ENCODE measurements around the gene SETD6.
A peak's percentile ranks its signal among the peaks of the same experiment; 100 is the strongest.

Gene SETD6

DNA sequence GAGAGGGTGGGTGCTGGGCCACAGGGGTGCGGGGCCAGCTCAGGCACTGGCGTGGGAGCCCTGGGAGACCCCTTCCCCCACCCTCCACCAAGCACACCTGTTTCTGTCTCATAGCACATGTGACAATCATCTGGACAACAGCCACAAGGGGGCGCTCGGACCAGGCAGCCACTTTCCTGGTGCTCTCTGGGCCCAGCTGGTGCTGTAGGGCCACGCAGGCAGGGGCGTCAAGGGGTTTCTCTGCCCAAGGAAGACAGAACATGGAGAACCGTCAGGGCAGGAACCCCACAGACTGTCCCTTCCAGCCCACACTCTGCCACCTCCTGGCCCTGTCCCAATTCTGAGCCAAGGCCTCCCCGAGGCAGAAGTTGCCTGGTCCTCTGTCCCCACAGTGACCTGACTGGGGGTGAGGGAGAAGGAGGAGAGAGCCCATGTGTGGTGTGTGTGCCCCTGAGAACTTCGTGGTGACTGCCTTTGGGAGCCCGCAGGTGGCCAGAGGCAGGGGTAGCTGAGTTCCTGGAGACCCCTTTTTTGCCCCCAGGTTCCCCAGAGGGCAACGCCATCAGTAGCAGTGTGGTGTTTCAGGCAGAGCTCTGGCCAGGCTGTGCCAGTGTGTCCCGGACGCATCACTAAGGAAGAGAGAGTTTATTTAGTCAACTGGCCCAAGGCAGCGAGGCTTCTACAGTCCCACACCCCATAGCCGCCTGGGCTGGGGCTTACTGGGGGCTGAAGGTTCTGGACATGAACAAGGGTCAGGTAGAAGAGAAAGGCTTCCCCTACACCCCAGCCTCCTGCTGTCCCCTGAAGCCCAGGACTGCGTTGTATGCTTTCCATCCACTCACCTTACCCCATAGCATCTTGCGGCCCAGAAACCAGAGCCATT lies 3.1 kb upstream of the SETD6 start:
- H3K36me3 ChIP-seq (ENCODE audit: insufficient read depth, low read length), result peaks cover 17% of the 10 kb centered on the region; the same call in 1 of the 2 replicates
- no peak overlapping the region for H2AFZ ChIP-seq (ENCODE audit: low read length)
- no peaks in the 10 kb centered on the region for H3K9me2 ChIP-seq (replicated peaks; ENCODE audit: low read depth, low read length)
- H3K9me3 ChIP-seq (ENCODE audit: insufficient read depth, low read depth, low read length), result no peaks in the 10 kb centered on the region
- H3K9ac ChIP-seq (ENCODE audit: low read depth, low read length, poor library complexity, severe bottlenecking), result no peak overlapping the region
- H3K4me2 ChIP-seq (ENCODE audit: low read depth, low read length, poor library complexity, severe bottlenecking), result no peak overlapping the region
- no peaks in the 10 kb centered on the region for H3K4me1 ChIP-seq (ENCODE audit: insufficient read depth, low read length, poor library complexity, severe bottlenecking)
- H3K79me2 ChIP-seq (ENCODE audit: insufficient read depth, low read length), result no peaks in the 10 kb centered on the region
- H3F3A ChIP-seq (ENCODE audit: low read depth), result no peaks in the 10 kb centered on the region
- no peaks in the 10 kb centered on the region for H3K27me3 ChIP-seq (ENCODE audit: insufficient read depth, low read length, poor library complexity, severe bottlenecking)
- TF ChIP-seq, protein P1, sequence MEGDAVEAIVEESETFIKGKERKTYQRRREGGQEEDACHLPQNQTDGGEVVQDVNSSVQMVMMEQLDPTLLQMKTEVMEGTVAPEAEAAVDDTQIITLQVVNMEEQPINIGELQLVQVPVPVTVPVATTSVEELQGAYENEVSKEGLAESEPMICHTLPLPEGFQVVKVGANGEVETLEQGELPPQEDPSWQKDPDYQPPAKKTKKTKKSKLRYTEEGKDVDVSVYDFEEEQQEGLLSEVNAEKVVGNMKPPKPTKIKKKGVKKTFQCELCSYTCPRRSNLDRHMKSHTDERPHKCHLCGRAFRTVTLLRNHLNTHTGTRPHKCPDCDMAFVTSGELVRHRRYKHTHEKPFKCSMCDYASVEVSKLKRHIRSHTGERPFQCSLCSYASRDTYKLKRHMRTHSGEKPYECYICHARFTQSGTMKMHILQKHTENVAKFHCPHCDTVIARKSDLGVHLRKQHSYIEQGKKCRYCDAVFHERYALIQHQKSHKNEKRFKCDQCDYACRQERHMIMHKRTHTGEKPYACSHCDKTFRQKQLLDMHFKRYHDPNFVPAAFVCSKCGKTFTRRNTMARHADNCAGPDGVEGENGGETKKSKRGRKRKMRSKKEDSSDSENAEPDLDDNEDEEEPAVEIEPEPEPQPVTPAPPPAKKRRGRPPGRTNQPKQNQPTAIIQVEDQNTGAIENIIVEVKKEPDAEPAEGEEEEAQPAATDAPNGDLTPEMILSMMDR (conservative IDR thresholded peaks at IDR 0.05; ENCODE audit: low read length), result peak; percentile 85
- no peak for TF ChIP-seq EZH2phosphoT487 (IDR thresholded peaks at IDR 0.05; ENCODE audit: borderline replicate concordance)
- no peaks in the 10 kb centered on the region for H4K20me1 ChIP-seq (ENCODE audit: insufficient read depth, low read length, poor library complexity, severe bottlenecking)
- H3K4me3 ChIP-seq (ENCODE audit: low read length, poor library complexity, severe bottlenecking), result no peak overlapping the region

DNA sequence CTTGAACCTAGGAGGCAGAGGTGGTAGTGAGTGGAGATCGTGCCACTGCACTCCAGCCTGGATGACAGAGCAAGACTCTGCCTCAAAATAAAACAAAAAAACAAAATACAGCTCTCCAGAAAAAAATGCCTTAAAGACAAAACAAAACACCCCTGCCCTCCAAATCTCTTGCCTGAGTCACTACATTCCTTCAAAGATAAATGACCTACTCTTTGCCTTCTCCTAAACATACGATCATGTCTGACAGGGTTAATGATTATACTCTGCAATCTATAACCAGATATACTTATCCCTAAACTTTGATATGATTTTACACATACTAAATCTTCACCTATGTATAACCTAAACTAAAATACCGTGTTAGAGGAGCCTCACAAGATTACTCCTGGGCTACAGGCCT lies 1.4 kb upstream of the SETD6 start:
- peaks cover 34% of the 10 kb centered on the region; the same call in 1 of the 2 replicates for H3K36me3 ChIP-seq (ENCODE audit: insufficient read depth, low read length)
- H3K9me2 ChIP-seq (replicated peaks; ENCODE audit: low read depth, low read length), result no peaks in the 10 kb centered on the region
- H3F3A ChIP-seq (ENCODE audit: low read depth), result no peaks in the 10 kb centered on the region
- no peaks in the 10 kb centered on the region for H3K9me3 ChIP-seq (ENCODE audit: insufficient read depth, low read depth, low read length)
- H3K79me2 ChIP-seq (ENCODE audit: insufficient read depth, low read length), result no peaks in the 10 kb centered on the region
- no peak overlapping the region for H2AFZ ChIP-seq (ENCODE audit: low read length)
- no peak for TF ChIP-seq EZH2phosphoT487 (IDR thresholded peaks at IDR 0.05; ENCODE audit: borderline replicate concordance)
- TF ChIP-seq, protein P1 (conservative IDR thresholded peaks at IDR 0.05; ENCODE audit: low read length), result no peak
- H3K9ac ChIP-seq (ENCODE audit: low read depth, low read length, poor library complexity, severe bottlenecking), result no peak overlapping the region
- H3K4me3 ChIP-seq (ENCODE audit: low read length, poor library complexity, severe bottlenecking), result no peak overlapping the region
- H3K4me1 ChIP-seq (ENCODE audit: insufficient read depth, low read length, poor library complexity, severe bottlenecking), result no peaks in the 10 kb centered on the region
- H3K4me2 ChIP-seq (ENCODE audit: low read depth, low read length, poor library complexity, severe bottlenecking), result no peak overlapping the region
- no peaks in the 10 kb centered on the region for H4K20me1 ChIP-seq (ENCODE audit: insufficient read depth, low read length, poor library complexity, severe bottlenecking)
- no peaks in the 10 kb centered on the region for H3K27me3 ChIP-seq (ENCODE audit: insufficient read depth, low read length, poor library complexity, severe bottlenecking)

DNA sequence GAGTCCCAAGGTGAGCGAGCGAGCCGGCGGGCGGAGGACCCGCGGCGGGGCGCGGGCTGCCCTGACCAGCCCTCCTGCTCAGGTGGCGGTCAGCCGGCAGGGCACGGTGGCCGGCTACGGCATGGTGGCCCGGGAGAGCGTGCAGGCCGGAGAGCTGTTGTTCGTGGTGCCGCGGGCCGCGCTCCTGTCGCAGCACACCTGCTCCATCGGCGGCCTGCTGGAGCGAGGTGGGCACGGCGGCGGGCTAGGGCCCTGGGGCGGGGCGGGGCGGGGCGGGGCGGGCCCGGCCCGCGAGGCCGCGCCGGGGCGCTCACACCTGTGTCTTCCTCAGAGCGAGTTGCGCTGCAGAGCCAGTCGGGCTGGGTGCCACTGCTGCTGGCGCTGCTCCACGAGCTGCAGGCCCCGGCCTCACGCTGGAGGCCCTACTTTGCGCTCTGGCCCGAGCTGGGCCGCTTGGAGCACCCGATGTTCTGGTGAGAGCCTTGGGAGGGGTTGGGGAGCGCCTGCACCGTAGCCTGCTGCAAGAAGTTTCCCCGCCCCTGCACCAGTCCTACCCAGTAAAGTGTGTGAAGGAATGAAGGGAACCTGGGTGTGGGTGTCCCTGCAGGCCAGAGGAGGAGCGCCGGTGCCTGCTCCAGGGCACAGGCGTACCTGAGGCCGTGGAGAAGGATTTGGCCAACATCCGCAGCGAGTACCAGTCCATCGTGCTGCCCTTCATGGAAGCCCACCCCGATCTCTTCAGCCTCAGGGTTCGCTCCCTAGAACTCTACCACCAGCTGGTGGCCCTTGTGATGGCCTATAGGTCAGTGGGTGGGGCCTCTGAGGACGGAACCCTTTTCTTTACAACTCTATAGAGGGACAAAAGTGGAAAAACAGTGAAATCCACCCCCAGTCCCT lies 802 bp downstream of the SETD6 start:
- Histone ChIP-seq H3K9me2 (replicated peaks; ENCODE audit: low read depth, low read length) (no peaks in the 10 kb centered on the region), H3K4me2 (ENCODE audit: low read depth, low read length, poor library complexity, severe bottlenecking) (no peak overlapping the region), H3F3A (ENCODE audit: low read depth) (no peaks in the 10 kb centered on the region), H3K9me3 (ENCODE audit: insufficient read depth, low read depth, low read length) (no peaks in the 10 kb centered on the region), H3K27me3 (ENCODE audit: insufficient read depth, low read length, poor library complexity, severe bottlenecking) (no peaks in the 10 kb centered on the region), H4K20me1 (ENCODE audit: insufficient read depth, low read length, poor library complexity, severe bottlenecking) (no peaks in the 10 kb centered on the region), H3K36me3 (ENCODE audit: insufficient read depth, low read length) (peaks cover 57% of the 10 kb centered on the region), H3K4me1 (ENCODE audit: insufficient read depth, low read length, poor library complexity, severe bottlenecking) (no peaks in the 10 kb centered on the region), H3K79me2 (ENCODE audit: insufficient read depth, low read length) (no peaks in the 10 kb centered on the region), H2AFZ (ENCODE audit: low read length) (no peak overlapping the region), H3K9ac (ENCODE audit: low read depth, low read length, poor library complexity, severe bottlenecking) (no peak overlapping the region), H3K4me3 (ENCODE audit: low read length, poor library complexity, severe bottlenecking) (no peak overlapping the region)
- TF ChIP-seq EZH2phosphoT487 (IDR thresholded peaks at IDR 0.05; ENCODE audit: borderline replicate concordance), result no peak
- TF ChIP-seq, protein P1 (conservative IDR thresholded peaks at IDR 0.05; ENCODE audit: low read length), result no peak

All from Loucy (cell line).